Measurements from ENCODE around the gene STXBP3. TPM values are rescaled to one million over a fixed set of nuclear protein-coding genes. Genes with fewer than 3 reads are reported as not detected.
"Not testable (repeated sequence)": the region's sequence is repeated elsewhere in the genome, so short reads cannot be mapped to it uniquely, and the experiment has no call there.

The STXBP3 gene
- total RNA-seq, 2 donors from 2014 or later = 34.8 to 44.4 TPM

- Mint-ChIP-seq H3K27ac (no peak overlapping the region), H3K36me3 (peaks cover 0 to 1% of the 10 kb centered on the region in 2 donors), H3K9me3 (no peaks in the 10 kb centered on the region)
- ATAC-seq = no peak
- no peak for DNase-seq (ENCODE audit: low spot score in 2 of 2)
Observed at GRCh38 chr1:108767708-108768107, 21.2 kb downstream of the STXBP3 start.

- Mint-ChIP-seq H3K27ac (no peak overlapping the region), H3K9me3 (no peaks in the 10 kb centered on the region), H3K36me3 (peaks cover 5 to 10% of the 10 kb centered on the region in 2 donors)
- ATAC-seq = no peak
- DNase-seq (ENCODE audit: low spot score in 2 of 2) = no peak
Observed at GRCh38 chr1:108777839-108778238, 31.4 kb downstream of the STXBP3 start.

GRCh38 chr1:108779455-108779854 is 33.0 kb downstream of the STXBP3 start:
- Mint-ChIP-seq H3K27ac (no peak overlapping the region), H3K36me3 (peaks cover 16 to 25% of the 10 kb centered on the region in 2 donors), H3K9me3 (peaks cover 0 to 6% of the 10 kb centered on the region in 2 donors)
- ATAC-seq (no peak), DNase-seq (ENCODE audit: low spot score in 2 of 2) (no peak)

- H3K9me3 Mint-ChIP-seq = peaks cover 7 to 19% of the 10 kb centered on the region in 2 donors
- H3K27ac Mint-ChIP-seq = peak overlapping the region in 1 of 2 donors; percentile 32
- ATAC-seq (no peak), DNase-seq (ENCODE audit: low spot score in 2 of 2) (no peak)
- H3K36me3 Mint-ChIP-seq = peaks cover 26 to 41% of the 10 kb centered on the region in 2 donors
Observed at GRCh38 chr1:108780937-108781574, 34.6 kb downstream of the STXBP3 start.

GRCh38 chr1:108781575-108781944 is 35.1 kb downstream of the STXBP3 start:
- DNase-seq (ENCODE audit: low spot score in 2 of 2); ATAC-seq: not testable (repeated sequence)
- H3K9me3 Mint-ChIP-seq = peaks cover 8 to 19% of the 10 kb centered on the region in 2 donors
- peaks cover 32 to 46% of the 10 kb centered on the region in 2 donors for H3K36me3 Mint-ChIP-seq
- H3K27ac Mint-ChIP-seq = peak overlapping the region in 1 of 2 donors; percentile 32

- H3K36me3 Mint-ChIP-seq = peaks cover 32 to 70% of the 10 kb centered on the region in 2 donors
- ATAC-seq = no peak
- peaks cover 8 to 19% of the 10 kb centered on the region in 2 donors for H3K9me3 Mint-ChIP-seq
- no peak for DNase-seq (ENCODE audit: low spot score in 2 of 2)
- H3K27ac Mint-ChIP-seq = no peak overlapping the region
Observed at GRCh38 chr1:108785264-108785663, 38.8 kb downstream of the STXBP3 start.

- ATAC-seq (no peak), DNase-seq (ENCODE audit: low spot score in 2 of 2) (no peak)
- Mint-ChIP-seq H3K27ac (no peak overlapping the region), H3K36me3 (peaks cover 34 to 74% of the 10 kb centered on the region in 2 donors), H3K9me3 (peaks cover 8 to 19% of the 10 kb centered on the region in 2 donors)
Observed at GRCh38 chr1:108785880-108786279, 39.4 kb downstream of the STXBP3 start.

GRCh38 chr1:108791790-108792189 is 45.3 kb downstream of the STXBP3 start:
- Mint-ChIP-seq H3K36me3 (peaks cover 21 to 59% of the 10 kb centered on the region in 2 donors), H3K27ac (no peak overlapping the region), H3K9me3 (peaks cover 10 to 13% of the 10 kb centered on the region in 2 donors)
- ATAC-seq (no peak), DNase-seq (ENCODE audit: low spot score in 2 of 2) (no peak)

- no peak for ATAC-seq
- H3K27ac Mint-ChIP-seq = no peak overlapping the region
- H3K36me3 Mint-ChIP-seq = peaks cover 21 to 59% of the 10 kb centered on the region in 2 donors
- no peak for DNase-seq (ENCODE audit: low spot score in 2 of 2)
- H3K9me3 Mint-ChIP-seq = peaks cover 10 to 13% of the 10 kb centered on the region in 2 donors
Observed at GRCh38 chr1:108792420-108792819, 45.9 kb downstream of the STXBP3 start.

- no peaks in the 10 kb centered on the region for H3K9me3 Mint-ChIP-seq
- ATAC-seq = no peak
- H3K27ac Mint-ChIP-seq = no peak overlapping the region
- DNase-seq (ENCODE audit: low spot score in 2 of 2) = no peak
- no peaks in the 10 kb centered on the region for H3K36me3 Mint-ChIP-seq
Observed at GRCh38 chr1:108799001-108799400, 52.5 kb downstream of the STXBP3 start.

- ATAC-seq = no peak
- H3K9me3 Mint-ChIP-seq = no peaks in the 10 kb centered on the region
- DNase-seq (ENCODE audit: low spot score in 2 of 2) = no peak
- H3K27ac Mint-ChIP-seq = no peak overlapping the region
- no peaks in the 10 kb centered on the region for H3K36me3 Mint-ChIP-seq
Observed at GRCh38 chr1:108801101-108801500, 54.6 kb downstream of the STXBP3 start.

- no peak overlapping the region for H3K27ac Mint-ChIP-seq
- ATAC-seq = no peak
- no peaks in the 10 kb centered on the region for H3K9me3 Mint-ChIP-seq
- no peaks in the 10 kb centered on the region for H3K36me3 Mint-ChIP-seq
- DNase-seq (ENCODE audit: low spot score in 2 of 2) = no peak
Observed at GRCh38 chr1:108803548-108803947, 57.1 kb downstream of the STXBP3 start.

GRCh38 chr1:108808438-108808837 is 62.0 kb downstream of the STXBP3 start:
- H3K36me3 Mint-ChIP-seq = no peaks in the 10 kb centered on the region
- ATAC-seq (no peak), DNase-seq (ENCODE audit: low spot score in 2 of 2) (no peak)
- H3K27ac Mint-ChIP-seq = no peak overlapping the region
- H3K9me3 Mint-ChIP-seq = no peaks in the 10 kb centered on the region

- ATAC-seq (no peak), DNase-seq (ENCODE audit: low spot score in 2 of 2) (no peak)
- peak overlapping the region in 1 of 2 donors; percentile 29 for H3K27ac Mint-ChIP-seq
- no peaks in the 10 kb centered on the region for H3K36me3 Mint-ChIP-seq
- H3K9me3 Mint-ChIP-seq = no peaks in the 10 kb centered on the region
Observed at GRCh38 chr1:108811611-108812010, 65.1 kb downstream of the STXBP3 start.

- Mint-ChIP-seq H3K27ac (no peak overlapping the region), H3K9me3 (no peaks in the 10 kb centered on the region), H3K36me3 (no peaks in the 10 kb centered on the region)
- ATAC-seq (no peak), DNase-seq (ENCODE audit: low spot score in 2 of 2) (no peak)
Observed at GRCh38 chr1:108813326-108813725, 66.9 kb downstream of the STXBP3 start.

- Mint-ChIP-seq H3K36me3 (no peaks in the 10 kb centered on the region), H3K9me3 (no peaks in the 10 kb centered on the region), H3K27ac (no peak overlapping the region)
- DNase-seq (ENCODE audit: low spot score in 2 of 2) (no peak), ATAC-seq (no peak)
Observed at GRCh38 chr1:108814343-108815125, 68.1 kb downstream of the STXBP3 start.

GRCh38 chr1:108815566-108815965 is 69.1 kb downstream of the STXBP3 start:
- H3K36me3 Mint-ChIP-seq = no peaks in the 10 kb centered on the region
- DNase-seq (ENCODE audit: low spot score in 2 of 2) (no peak), ATAC-seq (no peak)
- H3K9me3 Mint-ChIP-seq = no peaks in the 10 kb centered on the region
- H3K27ac Mint-ChIP-seq = no peak overlapping the region
